Uterus (tissue), 4 donors: Measurements from ENCODE around the gene TLK1. TPM values are rescaled to one million over a fixed set of nuclear protein-coding genes. Genes with fewer than 3 reads are reported as not detected.

Source experiments
- DNase-seq, 2 donors: peaks; one replicate each; pipeline ENCODE4 v3.0.0-alpha.2; 2019 to 2020
- H3K27ac ChIP-seq, 2 donors: fragments of 200-600 bp; sonication (generic); 1 replicate in 1 of 2; 2 replicates in 1 of 2; pipeline ENCODE4 v1.5.1; 2016 to 2018
- H3K27me3 ChIP-seq, 2 donors: fragments of 200-600 bp; sonication (generic); one replicate each; pipeline ENCODE4 v1.5.1; 2018 to 2019; ENCODE audit warnings: control low read depth in 1 of 2
- H3K36me3 ChIP-seq, 2 donors: fragments of 200-600 bp; sonication (generic); one replicate each; pipeline ENCODE4 v1.5.1; 2019; ENCODE audit warnings: control low read depth in 1 of 2
- H3K4me1 ChIP-seq, 2 donors: fragments of 200-600 bp; sonication (generic); one replicate each; pipeline ENCODE4 v1.5.1; 2018 to 2019; ENCODE audit warnings: control low read depth in 1 of 2
- H3K4me3 ChIP-seq, 2 donors: fragments of 200-600 bp; sonication (generic); 1 replicate in 1 of 2; 2 replicates in 1 of 2; pipeline ENCODE4 v1.5.1; 2018 to 2019; ENCODE audit warnings: mild to moderate bottlenecking in 1 of 2
- H3K9me3 ChIP-seq, 2 donors: fragments of 200-600 bp; sonication (generic); one replicate each; pipeline ENCODE4 v1.5.1; 2019; ENCODE audit warnings: control low read depth in 1 of 2
- POLR2A ChIP-seq, 2 donors: fragments of 450-650 bp; IDR thresholded peaks; one replicate each; pipeline ENCODE4 v1.6.1; 2016; ENCODE audit warnings: antibody characterized with exemption in 2 of 2, mild to moderate bottlenecking in 1 of 2, moderate library complexity in 1 of 2
- intact Hi-C: fragments of 100-400 bp; cut with DNase I; formaldehyde crosslinking; loops from one replicate; pipeline ENCODE4 v1.15.1; 2023; ENCODE audit warnings: low total_unique reads
- total RNA-seq, 4 donors: library from RNA; depleted of rRNA in 3 of 4; stranded (reverse); fragments of >200 nt in 3 of 4; gene quantifications; one replicate each; pipeline versions ENCODE4 v1.1.0 to v1.2.4, GENCODE V29; 2014 to 2023
- TF ChIP-seq, protein P1 (sequence below), 4 experiments: fragments of 200-600 bp in 2 of 4; fragments of 450-650 bp in 2 of 4; sonication (generic) in 2 of 4; IDR thresholded peaks; one replicate each; pipeline ENCODE4 v1.5.1; 2016 to 2019; ENCODE audit warnings: antibody characterized with exemption in 4 of 4, mild to moderate bottlenecking in 2 of 4, moderate library complexity in 1 of 4
- donor health status: DM: yes; HTN: yes; CAD: no.

Gene TLK1
- total RNA-seq, 4 donors from 2014 or later = 24.4 to 77.3 (median 36.1) TPM

DNA sequence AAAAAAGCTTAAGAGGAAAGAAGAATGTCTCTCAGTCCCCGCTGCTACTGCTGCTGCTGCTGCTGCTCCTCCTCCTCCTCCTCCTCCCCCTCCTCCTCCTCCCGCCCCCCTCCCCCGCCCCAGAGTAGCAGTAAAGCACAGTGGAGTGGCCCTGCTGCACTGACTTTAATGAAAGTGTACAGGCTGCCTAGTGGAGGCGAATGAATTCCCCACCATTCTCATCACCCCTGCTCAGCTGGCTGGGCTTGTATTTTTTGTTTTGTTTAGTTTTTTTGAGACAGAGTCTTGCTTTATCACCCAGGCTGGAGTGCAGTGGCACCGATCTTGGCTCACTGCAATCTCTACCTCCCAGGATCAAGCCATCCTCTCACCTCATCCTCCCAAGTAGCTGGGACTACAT is 197.3 kb downstream of the TLK1 start:
- H3K9me3 ChIP-seq = no peaks in the 10 kb centered on the region
- no peak overlapping the region for H3K27ac ChIP-seq
- intact Hi-C loops = no loop called here
- no peak overlapping the region for H3K4me3 ChIP-seq
- TF ChIP-seq POLR2A (IDR thresholded peaks at IDR 0.05) = no peak
- TF ChIP-seq, protein P1, sequence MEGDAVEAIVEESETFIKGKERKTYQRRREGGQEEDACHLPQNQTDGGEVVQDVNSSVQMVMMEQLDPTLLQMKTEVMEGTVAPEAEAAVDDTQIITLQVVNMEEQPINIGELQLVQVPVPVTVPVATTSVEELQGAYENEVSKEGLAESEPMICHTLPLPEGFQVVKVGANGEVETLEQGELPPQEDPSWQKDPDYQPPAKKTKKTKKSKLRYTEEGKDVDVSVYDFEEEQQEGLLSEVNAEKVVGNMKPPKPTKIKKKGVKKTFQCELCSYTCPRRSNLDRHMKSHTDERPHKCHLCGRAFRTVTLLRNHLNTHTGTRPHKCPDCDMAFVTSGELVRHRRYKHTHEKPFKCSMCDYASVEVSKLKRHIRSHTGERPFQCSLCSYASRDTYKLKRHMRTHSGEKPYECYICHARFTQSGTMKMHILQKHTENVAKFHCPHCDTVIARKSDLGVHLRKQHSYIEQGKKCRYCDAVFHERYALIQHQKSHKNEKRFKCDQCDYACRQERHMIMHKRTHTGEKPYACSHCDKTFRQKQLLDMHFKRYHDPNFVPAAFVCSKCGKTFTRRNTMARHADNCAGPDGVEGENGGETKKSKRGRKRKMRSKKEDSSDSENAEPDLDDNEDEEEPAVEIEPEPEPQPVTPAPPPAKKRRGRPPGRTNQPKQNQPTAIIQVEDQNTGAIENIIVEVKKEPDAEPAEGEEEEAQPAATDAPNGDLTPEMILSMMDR (IDR thresholded peaks at IDR 0.05) = no peak
- H3K27me3 ChIP-seq = no peaks in the 10 kb centered on the region
- peaks cover 0 to 4% of the 10 kb centered on the region in 2 donors for H3K36me3 ChIP-seq
- no peak for DNase-seq
- H3K4me1 ChIP-seq = no peaks in the 10 kb centered on the region

DNA sequence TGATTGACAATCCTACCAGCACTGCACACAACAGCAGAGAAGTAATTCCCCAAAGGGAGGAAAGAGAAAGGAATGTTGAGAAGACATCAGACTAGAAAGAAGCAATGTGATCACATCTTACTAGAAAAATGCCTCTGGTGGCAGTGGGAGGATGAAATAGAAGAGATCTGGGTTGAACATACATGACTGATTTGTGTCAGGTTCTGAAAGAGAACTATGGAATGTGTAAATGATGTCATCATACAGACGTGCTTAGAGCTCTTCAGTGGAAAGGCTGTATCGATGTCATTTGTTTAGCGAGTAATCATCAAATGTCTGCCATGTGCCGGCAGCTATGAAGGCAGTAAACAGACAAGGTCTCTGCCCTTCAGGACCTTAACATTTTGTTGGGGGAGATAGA is 206.8 kb downstream of the TLK1 start:
- no peaks in the 10 kb centered on the region for H3K36me3 ChIP-seq
- TF ChIP-seq, protein P1 (IDR thresholded peaks at IDR 0.05) = no peak
- TF ChIP-seq POLR2A (IDR thresholded peaks at IDR 0.05) = no peak
- no peak overlapping the region for H3K4me3 ChIP-seq

DNA sequence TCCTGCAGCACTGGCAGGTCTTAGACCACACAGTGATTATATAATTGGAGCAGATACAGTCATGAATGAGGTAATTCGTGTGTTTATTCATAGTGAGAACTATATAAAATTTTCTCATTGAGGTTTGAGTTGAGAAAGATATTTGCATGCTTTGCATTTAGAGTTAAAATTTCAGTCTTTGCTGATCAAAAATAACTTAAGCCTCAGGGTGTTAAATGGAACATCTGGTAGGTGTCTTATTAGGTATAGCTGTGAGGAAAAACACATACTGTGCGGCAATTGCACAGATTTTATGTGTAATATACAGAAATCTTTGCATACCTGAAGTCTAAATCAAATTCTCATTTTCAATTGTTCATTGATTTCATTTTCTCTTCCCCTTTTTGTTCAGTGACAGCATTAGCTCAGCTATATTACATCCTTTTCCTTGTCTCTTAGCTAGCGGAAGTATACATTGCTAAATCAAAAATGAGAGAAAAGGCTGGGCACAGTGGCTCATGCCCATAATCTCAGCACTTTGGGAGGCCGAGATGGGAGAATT is 210.4 kb downstream of the TLK1 start:
- Histone ChIP-seq H3K36me3 (no peaks in the 10 kb centered on the region), H3K4me1 (no peaks in the 10 kb centered on the region), H3K4me3 (no peak overlapping the region), H3K27me3 (no peaks in the 10 kb centered on the region), H3K27ac (no peak overlapping the region), H3K9me3 (no peaks in the 10 kb centered on the region)
- no peak for DNase-seq
- TF ChIP-seq POLR2A (IDR thresholded peaks at IDR 0.05) = no peak
- TF ChIP-seq, protein P1 (IDR thresholded peaks at IDR 0.05) = no peak
- intact Hi-C loops = no loop called here

More for the DNA sequence above, 206.8 kb downstream of the TLK1 start:
- Histone ChIP-seq H3K27me3 (no peaks in the 10 kb centered on the region), H3K27ac (no peak overlapping the region), H3K9me3 (no peaks in the 10 kb centered on the region), H3K4me1 (no peaks in the 10 kb centered on the region)
- intact Hi-C loops = no loop called here
- DNase-seq = no peak

DNA sequence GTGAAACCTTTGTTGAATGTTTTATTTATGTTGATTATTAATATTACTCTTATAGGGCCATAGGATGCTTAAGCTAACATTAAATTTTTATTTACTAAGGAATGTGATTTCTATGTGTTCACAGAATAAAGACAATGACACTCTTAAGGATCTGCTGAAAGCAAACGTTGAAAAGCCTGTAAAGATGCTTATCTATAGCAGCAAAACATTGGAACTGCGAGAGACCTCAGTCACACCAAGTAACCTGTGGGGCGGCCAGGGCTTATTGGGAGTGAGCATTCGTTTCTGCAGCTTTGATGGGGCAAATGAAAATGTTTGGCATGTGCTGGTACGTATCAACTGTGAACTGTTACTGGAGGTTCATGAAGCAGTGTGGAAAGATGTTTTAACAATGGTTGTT is 211.3 kb downstream of the TLK1 start:
- Histone ChIP-seq H3K36me3 (no peaks in the 10 kb centered on the region), H3K9me3 (no peaks in the 10 kb centered on the region), H3K27me3 (no peaks in the 10 kb centered on the region), H3K4me3 (no peak overlapping the region), H3K27ac (no peak overlapping the region), H3K4me1 (no peaks in the 10 kb centered on the region)
- intact Hi-C loops = no loop called here
- no peak for DNase-seq
- TF ChIP-seq, protein P1 (IDR thresholded peaks at IDR 0.05) = no peak
- TF ChIP-seq POLR2A (IDR thresholded peaks at IDR 0.05) = no peak

DNA sequence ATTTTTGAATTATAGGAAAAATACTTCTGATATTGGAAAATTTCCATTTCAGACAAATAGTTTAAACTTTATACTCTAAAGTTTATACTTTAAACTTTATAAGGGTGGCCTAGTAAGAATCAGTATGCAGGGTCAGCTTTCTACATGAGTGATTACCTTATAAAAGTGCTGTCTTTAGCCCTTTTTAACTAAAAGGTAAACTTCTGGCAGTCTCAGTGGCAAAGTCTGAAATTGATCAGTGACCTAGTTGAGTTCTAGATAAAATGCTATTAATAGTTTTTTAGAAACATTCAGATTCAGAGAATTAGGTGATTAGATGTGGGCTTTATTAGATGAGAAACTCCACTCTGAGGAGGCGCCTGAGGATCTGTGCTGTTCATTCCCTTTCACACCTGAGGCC is 216.1 kb downstream of the TLK1 start:
- H3K9me3 ChIP-seq = no peaks in the 10 kb centered on the region
- H3K27me3 ChIP-seq = no peaks in the 10 kb centered on the region
- H3K27ac ChIP-seq = no peak overlapping the region
- H3K4me3 ChIP-seq = no peak overlapping the region
- intact Hi-C loops = no loop called here
- no peak for DNase-seq
- peaks cover 0 to 3% of the 10 kb centered on the region in 2 donors for H3K4me1 ChIP-seq
- H3K36me3 ChIP-seq = no peaks in the 10 kb centered on the region
- no peak for TF ChIP-seq POLR2A (IDR thresholded peaks at IDR 0.05)
- TF ChIP-seq, protein P1 (IDR thresholded peaks at IDR 0.05) = no peak
